Kidney (tissue), 14 donors: Measurements from ENCODE around the gene SCGB2B2. TPM values are rescaled to one million over a fixed set of nuclear protein-coding genes. Genes with fewer than 3 reads are reported as not detected.

Experiments
- DNase-seq, 5 donors: peaks; one replicate each; pipeline ENCODE4 v3.0.0-alpha.2; 2013 to 2020
- FAIRE-seq: peaks from 2 replicates; lab custom pipeline; 2012; peaks lifted over from hg19 to GRCh38; lab: Jason Lieb, UNC
- H3K27ac ChIP-seq, 2 donors: one replicate each; pipeline ENCODE4 v1.7.0; 2013; ENCODE audit warnings: low read depth in 2 of 2, low read length in 2 of 2, inconsistent platforms in 1 of 2
- H3K27me3 ChIP-seq: one replicate; pipeline ENCODE4 v1.7.1; 2013; ENCODE audit warnings: low read length, inconsistent platforms; ENCODE audit not compliant: control insufficient read depth, insufficient read depth
- H3K36me3 ChIP-seq, 3 donors: one replicate each; pipeline versions ENCODE4 v1.7.0 to v1.7.1; 2013; ENCODE audit warnings: low read length in 3 of 3, control low read depth in 1 of 3, inconsistent platforms in 1 of 3; ENCODE audit not compliant: insufficient read depth in 3 of 3, control insufficient read depth in 2 of 3
- H3K4me1 ChIP-seq, 3 donors: one replicate each; pipeline versions ENCODE4 v1.7.0 to v1.7.1; 2013; ENCODE audit warnings: low read length in 3 of 3, inconsistent platforms in 1 of 3, low read depth in 1 of 3; ENCODE audit not compliant: control insufficient read depth in 2 of 3, insufficient read depth in 2 of 3
- H3K4me3 ChIP-seq, 3 donors: one replicate each; pipeline versions ENCODE4 v1.7.0 to v1.8.1; 2013; ENCODE audit warnings: low read length in 3 of 3, control low read depth in 1 of 3, inconsistent platforms in 1 of 3
- H3K9ac ChIP-seq, 3 donors: one replicate each; pipeline versions ENCODE4 v1.7.0 to v1.7.1; 2013; ENCODE audit warnings: low read length in 3 of 3, control low read depth in 1 of 3, inconsistent platforms in 1 of 3
- H3K9me3 ChIP-seq, 3 donors: one replicate each; pipeline versions ENCODE4 v1.7.0 to v1.7.1; 2013; ENCODE audit warnings: low read length in 3 of 3, control low read depth in 1 of 3, inconsistent platforms in 1 of 3; ENCODE audit not compliant: control insufficient read depth in 2 of 3, insufficient read depth in 1 of 3
- intact Hi-C: fragments of 100-400 bp; cut with DNase I; formaldehyde crosslinking; loops from one replicate; pipeline ENCODE4 v1.11.1; 2022
- polyA plus RNA-seq: library from polyadenylated mRNA; stranded (reverse); fragments of 350-450 nt; fragmentation: Illumina TruSeq; extraction: RNeasy Lipid Tissue Mini Kit (QIAGEN cat#74804); gene quantifications from one replicate; pipeline ENCODE4 v1.2.3, GENCODE V29; 2014; ENCODE audit warnings: low read depth, low replicate concordance; ENCODE audit not compliant: insufficient read depth
- total RNA-seq: library from RNA; stranded (reverse); fragmentation: NEBNext Ultra II Directional; extraction: Animal tissue kit (Norgen Biotek cat#: 25700); gene quantifications from one replicate; pipeline ENCODE4 v1.2.1, GENCODE V29; 2021
- TF ChIP-seq, protein P1 (sequence below): IDR thresholded peaks from 3 replicates; pipeline ENCODE4 v1.5.1; 2012; ENCODE audit warnings: mild to moderate bottlenecking, moderate library complexity, borderline replicate concordance; ENCODE audit not compliant: insufficient read depth; ENCODE audit errors: extremely low read depth
- donor health status: control.
- donor health status: control.
- donor health status: control.
- donor health status: control.
- donor health status: control.
- donor health status: DM: yes; HTN: yes; CAD: no.
- donor health status: Normal renal cell carcinoma (clear cell type).

SCGB2B2 gene
- total and polyA plus RNA-seq, 2 donors from 2014 or later: 0.73 to 1.1 TPM

DNA sequence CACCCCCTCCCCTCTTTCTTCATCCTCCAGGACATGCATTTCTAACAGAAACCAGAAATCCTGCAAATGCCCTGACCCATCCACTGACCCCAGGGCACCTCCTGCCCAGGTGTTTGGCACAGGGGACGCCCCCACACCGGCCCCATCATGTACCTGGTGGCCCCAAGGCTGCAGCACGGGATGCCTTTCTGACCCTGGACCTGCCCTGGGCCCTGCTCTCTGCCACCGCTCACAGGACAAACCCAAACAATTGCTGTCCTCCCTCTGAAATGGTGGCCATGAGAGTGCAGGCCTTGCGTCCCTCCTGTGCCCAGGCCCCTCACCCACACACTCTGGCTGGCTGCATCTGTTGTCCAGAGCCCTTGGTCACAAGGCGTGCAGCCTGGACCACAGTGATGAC, 12.1 kb downstream of the SCGB2B2 start:
- TF ChIP-seq, protein P1, sequence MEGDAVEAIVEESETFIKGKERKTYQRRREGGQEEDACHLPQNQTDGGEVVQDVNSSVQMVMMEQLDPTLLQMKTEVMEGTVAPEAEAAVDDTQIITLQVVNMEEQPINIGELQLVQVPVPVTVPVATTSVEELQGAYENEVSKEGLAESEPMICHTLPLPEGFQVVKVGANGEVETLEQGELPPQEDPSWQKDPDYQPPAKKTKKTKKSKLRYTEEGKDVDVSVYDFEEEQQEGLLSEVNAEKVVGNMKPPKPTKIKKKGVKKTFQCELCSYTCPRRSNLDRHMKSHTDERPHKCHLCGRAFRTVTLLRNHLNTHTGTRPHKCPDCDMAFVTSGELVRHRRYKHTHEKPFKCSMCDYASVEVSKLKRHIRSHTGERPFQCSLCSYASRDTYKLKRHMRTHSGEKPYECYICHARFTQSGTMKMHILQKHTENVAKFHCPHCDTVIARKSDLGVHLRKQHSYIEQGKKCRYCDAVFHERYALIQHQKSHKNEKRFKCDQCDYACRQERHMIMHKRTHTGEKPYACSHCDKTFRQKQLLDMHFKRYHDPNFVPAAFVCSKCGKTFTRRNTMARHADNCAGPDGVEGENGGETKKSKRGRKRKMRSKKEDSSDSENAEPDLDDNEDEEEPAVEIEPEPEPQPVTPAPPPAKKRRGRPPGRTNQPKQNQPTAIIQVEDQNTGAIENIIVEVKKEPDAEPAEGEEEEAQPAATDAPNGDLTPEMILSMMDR: no peak
- Histone ChIP-seq H3K27ac (no peak overlapping the region), H3K4me1 (peaks cover 0 to 2% (median 0%) of the 10 kb centered on the region in 3 donors), H3K9ac (no peak overlapping the region), H3K27me3 (no peaks in the 10 kb centered on the region), H3K9me3 (no peaks in the 10 kb centered on the region), H3K36me3 (no peaks in the 10 kb centered on the region), H3K4me3 (no peak overlapping the region)
- intact Hi-C loops: no loop called here
- FAIRE-seq (no peak), DNase-seq (no peak)

DNA sequence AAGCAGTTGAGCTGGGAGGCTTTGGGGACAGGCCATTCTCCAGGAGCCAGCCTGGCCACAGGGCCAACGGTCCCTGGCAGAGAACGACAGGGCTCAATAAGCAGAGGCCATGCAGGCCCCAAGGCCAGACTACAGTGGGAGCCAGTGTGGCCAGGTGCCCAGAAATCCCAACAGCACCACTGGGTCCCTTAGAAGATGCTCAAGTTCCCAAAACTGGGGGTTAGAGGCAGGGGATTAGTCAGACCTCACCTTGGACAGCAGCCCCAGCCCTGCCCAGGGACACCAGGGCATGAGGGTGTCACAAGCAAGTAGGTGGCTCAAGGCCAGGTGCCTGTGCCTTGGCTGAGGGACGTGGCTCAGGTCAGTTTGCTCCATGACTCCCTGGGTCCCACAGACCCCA, 12.8 kb downstream of the SCGB2B2 start:
- TF ChIP-seq, protein P1: no peak
- Histone ChIP-seq H3K4me3 (no peak overlapping the region), H3K36me3 (no peaks in the 10 kb centered on the region), H3K4me1 (peaks cover 0 to 2% (median 0%) of the 10 kb centered on the region in 3 donors), H3K27me3 (no peaks in the 10 kb centered on the region), H3K27ac (no peak overlapping the region), H3K9ac (no peak overlapping the region), H3K9me3 (no peaks in the 10 kb centered on the region)
- DNase-seq (no peak), FAIRE-seq (no peak)
- intact Hi-C loops: no loop called here

DNA sequence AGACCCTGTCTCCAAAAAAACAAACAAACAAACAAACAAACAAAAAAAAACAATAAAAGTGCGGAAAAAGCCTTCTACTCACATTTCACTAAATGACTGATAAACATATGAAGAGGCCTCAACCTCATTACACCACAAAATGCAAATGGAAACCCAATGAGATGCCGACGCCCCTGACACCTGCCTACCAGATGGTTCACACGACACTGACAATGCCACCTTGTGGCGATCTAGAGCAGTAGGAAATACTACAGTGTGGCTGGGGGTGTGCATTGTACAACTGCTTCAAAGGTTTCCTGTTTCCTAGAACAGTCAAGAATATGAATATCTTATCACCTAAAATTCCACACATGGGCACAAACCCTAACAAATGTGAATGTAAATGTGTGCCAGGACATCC, 14.0 kb downstream of the SCGB2B2 start:
- Histone ChIP-seq H3K36me3 (no peaks in the 10 kb centered on the region), H3K4me1 (peaks cover 0 to 2% (median 0%) of the 10 kb centered on the region in 3 donors), H3K27me3 (no peaks in the 10 kb centered on the region), H3K9ac (no peak overlapping the region), H3K27ac (no peak overlapping the region), H3K9me3 (no peaks in the 10 kb centered on the region), H3K4me3 (no peak overlapping the region)
- FAIRE-seq (no peak), DNase-seq (peak in 2 of 5 donors; percentile 17 to 42)
- TF ChIP-seq, protein P1: peak; percentile 26
- intact Hi-C loops: no loop called here

DNA sequence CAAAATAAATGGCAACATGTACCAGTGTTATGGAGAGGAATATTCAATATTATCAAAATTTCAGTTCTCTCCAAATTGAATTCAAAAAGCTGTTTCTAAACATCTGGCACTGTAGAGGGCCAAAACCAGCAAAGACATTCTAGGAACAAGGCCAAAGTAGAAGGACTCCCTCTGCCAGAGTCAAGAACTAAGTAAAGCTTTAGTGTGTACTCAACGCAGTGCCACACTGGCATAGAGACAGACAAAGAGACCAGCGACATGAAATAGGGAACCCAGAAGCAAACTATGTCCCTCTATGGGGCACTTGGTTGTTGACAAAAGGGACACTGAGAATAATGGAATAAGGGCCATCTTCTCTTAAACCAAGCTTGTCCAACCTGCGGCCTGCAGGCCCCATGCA, 15.6 kb downstream of the SCGB2B2 start:
- DNase-seq (no peak), FAIRE-seq (no peak)
- no peak overlapping the region for H3K9ac ChIP-seq
- no peaks in the 10 kb centered on the region for H3K36me3 ChIP-seq
- no peaks in the 10 kb centered on the region for H3K27me3 ChIP-seq
- TF ChIP-seq, protein P1: no peak
- no peaks in the 10 kb centered on the region for H3K9me3 ChIP-seq
- H3K27ac ChIP-seq: no peak overlapping the region
- no peaks in the 10 kb centered on the region for H3K4me1 ChIP-seq
- intact Hi-C loops: no loop called here
- H3K4me3 ChIP-seq: no peak overlapping the region
